Smooth muscle cell of the pulmonary artery (primary cell): Measurements from ENCODE around the gene ELP4. TPM values are rescaled to one million over a fixed set of nuclear protein-coding genes. Genes with fewer than 3 reads are reported as not detected.

ENCODE experiments used
- total RNA-seq: library from RNA; depleted of rRNA; stranded (reverse); fragments of >200 nt; gene quantifications from 2 replicates; pipeline ENCODE4 v1.2.3, GENCODE V29; 2014

The ELP4 gene, protein sequence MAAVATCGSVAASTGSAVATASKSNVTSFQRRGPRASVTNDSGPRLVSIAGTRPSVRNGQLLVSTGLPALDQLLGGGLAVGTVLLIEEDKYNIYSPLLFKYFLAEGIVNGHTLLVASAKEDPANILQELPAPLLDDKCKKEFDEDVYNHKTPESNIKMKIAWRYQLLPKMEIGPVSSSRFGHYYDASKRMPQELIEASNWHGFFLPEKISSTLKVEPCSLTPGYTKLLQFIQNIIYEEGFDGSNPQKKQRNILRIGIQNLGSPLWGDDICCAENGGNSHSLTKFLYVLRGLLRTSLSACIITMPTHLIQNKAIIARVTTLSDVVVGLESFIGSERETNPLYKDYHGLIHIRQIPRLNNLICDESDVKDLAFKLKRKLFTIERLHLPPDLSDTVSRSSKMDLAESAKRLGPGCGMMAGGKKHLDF
- total RNA-seq: 11.4 and 14.3 TPM in 2 replicates

GRCh38 chr11:31509429-31510345 is at the start of gene ELP4, which contains the start of gene IMMP1L:
TSS of gene ELP4 (plus strand) at chr11:31509767. CDS start at chr11:31509785, 18 bp downstream.
TSS of gene IMMP1L (minus strand) at chr11:31509622. CDS start at chr11:31463276, 46,346 bp downstream.

DNA sequence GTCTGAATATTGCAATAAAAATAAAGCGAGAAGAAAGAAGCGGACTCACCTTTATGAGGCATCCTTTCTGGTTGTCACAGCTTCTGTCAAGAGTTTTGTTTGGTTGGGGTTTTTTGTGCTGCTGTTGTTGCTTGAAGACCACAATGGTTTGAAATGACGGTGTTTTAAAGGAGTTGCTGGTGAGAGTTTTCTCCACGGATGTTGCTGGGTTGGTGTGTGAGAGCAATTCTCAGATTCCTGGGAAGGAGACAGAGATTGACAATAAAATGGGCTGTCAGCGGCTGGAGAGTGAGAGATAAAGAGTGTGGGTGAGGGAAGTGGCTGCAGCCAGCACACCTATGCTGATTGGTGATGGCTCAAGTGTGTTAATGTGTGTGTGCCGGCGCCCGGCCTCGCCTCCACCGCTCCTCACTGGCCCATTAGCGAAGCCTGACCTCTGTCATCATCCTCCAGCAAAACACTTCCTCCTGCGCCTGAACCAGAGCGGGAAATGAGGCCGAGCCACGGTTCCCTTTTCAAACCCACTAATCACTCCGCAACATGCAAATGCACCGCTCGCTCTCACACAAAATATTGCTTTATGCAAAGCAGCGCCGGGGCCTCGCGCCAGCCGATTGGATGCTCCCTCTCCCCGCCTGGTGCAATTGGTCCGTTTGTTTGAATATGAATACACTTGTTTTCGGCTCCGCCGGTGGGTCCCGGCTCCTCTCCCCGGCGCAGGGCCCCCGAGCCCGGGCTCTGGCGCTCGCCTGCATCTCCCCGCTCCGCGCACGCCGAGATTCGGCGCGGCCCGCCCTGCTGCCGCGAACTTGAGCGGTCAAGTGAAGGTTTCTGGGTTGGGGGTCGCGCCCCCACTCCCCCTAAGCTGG is 301.4 kb downstream of the ELP4 start, which contains the start of gene PAX6:
Gene PAX6, minus strand, starts transcription at position 544 of the 869 bp plus-strand sequence. CDS start 4,911 bp downstream, outside the sequence.

Other genes with a start within 250 kb of the ELP4 start
- gene DCDC1, start 140.0 kb upstream of the ELP4 start, total RNA-seq: 0.07 and 0.26 TPM in 2 replicates
- gene DNAJC24, start 139.9 kb upstream of the ELP4 start, total RNA-seq: 21.3 and 23.0 TPM in 2 replicates
- gene IMMP1L, start 145 bp upstream of the ELP4 start, total RNA-seq: 5.0 and 5.7 TPM in 2 replicates